GM12865 (cell line): ENCODE data around the gene PSME2.
"Not testable (repeated sequence)": the region's sequence is repeated elsewhere in the genome, so short reads cannot be mapped to it uniquely, and the experiment has no call there.

ENCODE experiments used
- DNase-seq: peaks from one replicate; pipeline ENCODE4 v3.0.0; 2010; ENCODE audit warnings: low read depth
- H3K4me3 ChIP-seq: 2 replicates; pipeline ENCODE4 v1.5.1; 2011; ENCODE audit warnings: mild to moderate bottlenecking, low read depth, low read length, control low read depth
- TF ChIP-seq, protein P1 (sequence below): IDR thresholded peaks from 2 replicates; pipeline ENCODE4 v1.5.1; 2011; ENCODE audit warnings: low read length, control low read depth, low read depth, inconsistent platforms; ENCODE audit not compliant: insufficient read depth; ENCODE audit errors: missing control alignments

Gene PSME2

DNA sequence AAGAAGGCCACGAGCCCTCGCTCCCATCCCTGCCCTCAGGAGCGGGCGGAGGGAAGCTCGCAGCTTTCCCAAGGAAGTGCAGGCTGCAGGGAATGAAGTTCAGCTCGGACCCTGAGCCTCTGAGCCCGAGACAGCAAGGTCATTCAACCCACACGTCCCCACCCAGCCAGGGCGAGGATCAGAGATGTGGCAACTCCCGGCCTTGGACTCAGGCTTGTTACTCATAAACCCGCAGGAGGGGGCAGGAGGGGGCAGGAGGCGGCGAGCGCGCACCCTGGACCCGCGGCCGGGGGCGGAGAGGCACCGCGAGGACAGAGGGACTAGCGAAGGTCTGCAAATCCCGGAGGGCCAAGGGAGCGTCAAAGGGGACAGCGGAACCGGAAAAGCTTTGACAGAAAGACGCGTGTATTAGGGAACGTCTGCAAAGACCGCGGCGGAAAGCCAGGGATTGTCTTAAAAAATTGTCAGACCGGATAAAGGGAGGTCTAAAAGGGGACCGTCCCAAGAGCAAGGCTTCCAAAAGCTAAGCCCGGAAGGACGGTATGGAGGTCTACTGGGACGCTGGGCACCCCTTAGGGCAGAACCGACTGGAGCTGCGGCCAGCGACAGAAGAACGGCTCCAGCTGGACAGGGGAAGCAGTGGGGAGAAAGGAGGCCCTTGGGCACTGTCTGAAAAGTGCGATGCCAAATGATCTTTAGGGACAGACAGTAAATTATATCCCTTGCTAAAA is 32.4 kb downstream of the PSME2 start:
- H3K4me3 ChIP-seq: peak overlapping the region; percentile 89
- peak; percentile 95 for DNase-seq
- TF ChIP-seq, protein P1, sequence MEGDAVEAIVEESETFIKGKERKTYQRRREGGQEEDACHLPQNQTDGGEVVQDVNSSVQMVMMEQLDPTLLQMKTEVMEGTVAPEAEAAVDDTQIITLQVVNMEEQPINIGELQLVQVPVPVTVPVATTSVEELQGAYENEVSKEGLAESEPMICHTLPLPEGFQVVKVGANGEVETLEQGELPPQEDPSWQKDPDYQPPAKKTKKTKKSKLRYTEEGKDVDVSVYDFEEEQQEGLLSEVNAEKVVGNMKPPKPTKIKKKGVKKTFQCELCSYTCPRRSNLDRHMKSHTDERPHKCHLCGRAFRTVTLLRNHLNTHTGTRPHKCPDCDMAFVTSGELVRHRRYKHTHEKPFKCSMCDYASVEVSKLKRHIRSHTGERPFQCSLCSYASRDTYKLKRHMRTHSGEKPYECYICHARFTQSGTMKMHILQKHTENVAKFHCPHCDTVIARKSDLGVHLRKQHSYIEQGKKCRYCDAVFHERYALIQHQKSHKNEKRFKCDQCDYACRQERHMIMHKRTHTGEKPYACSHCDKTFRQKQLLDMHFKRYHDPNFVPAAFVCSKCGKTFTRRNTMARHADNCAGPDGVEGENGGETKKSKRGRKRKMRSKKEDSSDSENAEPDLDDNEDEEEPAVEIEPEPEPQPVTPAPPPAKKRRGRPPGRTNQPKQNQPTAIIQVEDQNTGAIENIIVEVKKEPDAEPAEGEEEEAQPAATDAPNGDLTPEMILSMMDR: no peak

DNA sequence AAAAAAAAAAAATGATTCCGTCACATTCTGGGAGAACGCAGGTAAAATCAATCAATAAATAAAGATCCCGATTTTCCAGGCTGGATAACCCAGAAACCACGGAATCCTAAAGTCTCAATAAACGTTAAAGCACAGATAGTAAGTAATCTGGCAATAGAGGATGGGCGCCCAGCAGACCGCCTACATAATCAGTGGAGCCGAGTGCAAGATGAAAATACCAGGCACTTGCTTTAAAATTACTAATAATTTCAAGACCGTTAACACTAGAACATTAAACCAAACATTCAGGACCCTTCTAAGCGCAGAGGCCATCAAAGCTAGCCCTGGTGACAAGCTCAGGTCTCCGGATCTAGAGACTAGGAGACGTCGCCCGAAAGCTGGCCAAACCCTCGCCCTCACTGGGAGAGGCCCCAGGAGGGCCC is 33.0 kb downstream of the PSME2 start:
- TF ChIP-seq, protein P1: no peak
- peak overlapping the region; percentile 89 for H3K4me3 ChIP-seq
- DNase-seq: no peak

DNA sequence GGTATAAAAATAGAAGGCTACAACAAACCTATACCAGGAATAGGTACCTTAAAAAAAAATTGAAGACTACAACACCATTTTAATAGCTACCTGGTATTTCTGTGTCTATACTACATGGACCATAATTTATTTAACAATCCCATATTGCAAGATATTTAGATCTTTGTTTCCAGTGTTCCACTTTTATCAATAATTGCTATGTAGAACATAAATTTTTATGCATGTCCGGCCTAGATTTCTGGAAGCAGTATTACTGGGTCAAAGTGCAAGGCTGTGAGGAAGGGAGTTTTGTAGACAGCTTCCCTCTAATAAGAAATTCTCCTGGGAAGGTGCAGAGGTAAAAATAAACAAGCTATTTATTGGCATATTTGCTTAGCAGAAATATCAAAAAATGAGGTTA is 35.9 kb downstream of the PSME2 start:
- H3K4me3 ChIP-seq: no peak overlapping the region
- TF ChIP-seq, protein P1: no peak
- DNase-seq: no peak

DNA sequence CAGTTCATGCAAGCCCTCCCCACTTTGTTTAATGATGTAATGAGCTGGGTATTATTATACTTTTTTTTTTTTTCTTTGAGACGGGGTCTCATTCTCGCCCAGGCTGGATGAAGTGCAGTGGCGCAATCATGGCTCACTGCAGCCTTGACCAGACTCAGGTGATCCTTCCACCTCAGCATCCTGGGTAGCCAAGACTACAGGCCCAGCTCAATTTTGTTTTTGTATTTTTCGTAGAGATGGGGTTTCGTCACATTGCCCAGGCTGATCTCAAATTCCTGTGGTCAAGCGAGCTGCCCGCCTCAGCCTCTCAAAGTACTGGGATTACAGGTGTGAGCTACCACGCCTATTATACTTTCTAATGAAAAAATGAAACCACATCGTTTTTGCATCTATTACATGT is 36.4 kb downstream of the PSME2 start:
- H3K4me3 ChIP-seq: no peak overlapping the region
- TF ChIP-seq, protein P1: no peak
- DNase-seq: no peak

DNA sequence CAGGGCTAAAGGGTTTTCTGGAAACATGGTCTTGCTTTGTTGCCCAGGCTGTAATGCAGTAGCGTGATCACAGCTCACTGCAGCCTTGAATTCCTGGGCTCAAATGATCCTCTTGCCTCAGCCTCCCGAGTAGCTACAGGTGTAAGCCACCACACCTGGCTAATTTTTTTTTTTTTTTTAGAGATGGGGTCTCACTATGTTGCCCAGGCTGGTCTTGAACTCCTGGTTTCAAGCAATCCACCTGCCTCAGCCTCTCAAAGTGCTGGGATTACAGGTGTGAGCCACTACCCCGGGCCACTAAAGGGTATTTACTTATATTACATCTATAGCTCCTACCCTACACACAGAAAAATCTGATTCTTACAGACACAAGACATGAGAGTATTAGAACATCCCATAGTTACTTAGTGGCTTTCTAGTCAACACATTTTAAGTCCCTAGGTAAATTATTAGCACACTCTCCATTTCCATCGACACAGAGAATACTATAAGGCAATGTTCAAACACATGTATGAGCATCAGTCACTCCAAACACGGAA is 38.0 kb downstream of the PSME2 start:
- TF ChIP-seq, protein P1: no peak
- no peak for DNase-seq
- H3K4me3 ChIP-seq: no peak overlapping the region

DNA sequence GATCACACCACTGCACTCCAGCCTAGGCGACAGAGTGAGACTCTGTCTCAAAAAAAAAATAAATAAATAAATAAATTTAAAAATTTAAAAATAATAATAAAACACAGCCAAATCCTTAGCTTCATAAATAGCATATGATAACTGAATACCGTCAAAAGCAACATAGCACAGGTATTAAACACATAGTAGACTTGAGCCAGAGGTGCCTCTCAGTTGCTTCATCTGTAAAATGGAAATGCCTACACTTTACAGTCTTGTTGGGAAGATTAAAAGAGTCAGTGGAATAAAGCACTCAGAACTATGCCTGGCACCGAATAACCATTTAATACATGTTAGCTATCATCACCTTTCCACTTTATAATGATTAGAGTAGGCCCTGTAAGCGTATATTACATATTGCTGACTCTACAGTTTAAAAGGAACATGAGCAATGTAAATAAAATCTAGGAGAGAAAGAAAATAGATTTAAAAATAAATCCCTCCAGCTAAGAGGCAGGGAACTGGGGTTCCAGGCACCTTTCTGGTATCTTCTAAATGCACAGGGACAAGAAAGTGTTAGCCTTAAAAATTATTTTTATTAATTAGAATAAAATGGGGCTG is 39.6 kb downstream of the PSME2 start:
- TF ChIP-seq, protein P1: no peak
- no peak for DNase-seq
- no peak overlapping the region for H3K4me3 ChIP-seq

DNA sequence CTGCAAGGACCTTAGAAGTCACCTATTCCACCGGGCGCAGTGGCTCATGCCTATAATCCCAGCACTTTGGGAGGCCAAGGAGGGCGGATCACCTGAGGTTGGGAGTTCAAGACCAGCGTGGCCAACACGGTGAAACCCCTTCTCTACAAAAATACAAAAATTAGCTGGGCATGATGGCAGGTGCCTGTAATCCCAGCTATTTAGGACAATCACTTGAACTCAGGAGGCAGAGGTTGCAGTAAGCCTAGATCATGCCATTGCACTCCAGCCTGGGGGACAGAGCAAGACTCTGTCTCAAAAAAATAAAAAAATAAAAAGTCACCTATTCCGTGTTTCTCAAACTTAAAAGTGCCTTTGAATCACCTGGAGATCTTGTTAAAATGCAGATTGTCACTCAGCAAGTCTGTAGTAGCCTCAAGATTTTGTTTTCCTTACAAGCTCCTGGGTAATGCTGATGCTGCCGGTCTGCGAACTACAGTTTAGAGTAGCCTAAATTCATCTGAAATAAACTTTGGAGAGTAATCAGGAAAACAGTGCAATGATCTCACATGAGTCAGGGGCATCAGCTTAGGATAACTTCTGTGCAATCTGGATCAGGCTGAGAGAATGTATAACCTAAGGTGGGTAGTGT is 40.7 kb downstream of the PSME2 start:
- not testable (repeated sequence) for DNase-seq, H3K4me3 ChIP-seq
